Posterior cingulate gyrus (tissue), 11 donors: Measurements from ENCODE around the gene CBARP.
"Not testable (repeated sequence)": the region's sequence is repeated elsewhere in the genome, so short reads cannot be mapped to it uniquely, and the experiment has no call there.

Experiments used
- DNase-seq, 10 donors: peaks; one replicate each; pipeline versions ENCODE4 v3.0.0 to v3.0.0-alpha.2; 2020 to 2021; ENCODE audit warnings: mixed read lengths in 3 of 10
- intact Hi-C: fragments of 100-400 bp; cut with DNase I; formaldehyde crosslinking; loops from one replicate; pipeline ENCODE4 v1.15.1; 2023

The CBARP gene

DNA sequence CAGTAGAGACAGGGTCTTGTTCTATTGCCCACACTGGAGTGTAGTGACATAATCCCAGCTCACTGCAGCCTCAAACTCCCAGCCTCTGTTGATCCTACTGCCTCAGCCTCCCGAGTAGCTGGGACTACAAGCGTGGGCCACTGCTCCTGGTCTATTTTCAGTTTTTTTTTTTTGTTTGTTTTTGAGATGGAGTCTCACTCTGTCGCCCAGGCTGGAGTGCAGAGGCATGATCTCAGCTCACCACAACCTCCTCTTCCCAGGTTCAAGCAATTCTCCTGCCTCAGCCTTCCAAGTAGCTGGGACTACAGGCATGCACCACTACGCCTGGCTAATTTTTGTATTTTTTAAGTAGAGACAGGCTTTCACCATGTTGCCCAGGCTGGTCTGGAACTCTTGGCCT lies 37.2 kb downstream of the CBARP start:
- DNase-seq, intact Hi-C loops: not testable (repeated sequence)

DNA sequence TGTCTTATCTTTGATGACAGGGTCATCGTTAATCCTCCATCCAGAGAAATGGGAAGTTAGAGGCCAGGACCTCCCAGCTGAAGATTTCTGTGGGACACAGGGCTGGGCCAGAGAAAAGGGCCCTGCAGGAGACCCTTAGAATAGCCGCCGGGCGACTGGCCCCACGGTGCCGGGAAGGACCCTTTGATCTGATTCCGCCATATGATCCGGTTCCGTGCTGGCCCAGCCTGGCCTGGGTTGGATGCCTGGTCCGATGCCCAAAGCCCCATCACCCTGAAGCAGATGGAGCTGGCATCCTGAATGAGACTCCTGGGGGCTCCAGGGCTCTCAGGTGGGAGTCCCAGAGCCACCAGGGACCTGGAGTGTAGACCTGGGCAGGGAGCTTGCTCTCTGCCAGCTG lies 38.3 kb downstream of the CBARP start:
- DNase-seq = no peak
- intact Hi-C loops = no loop called here

DNA sequence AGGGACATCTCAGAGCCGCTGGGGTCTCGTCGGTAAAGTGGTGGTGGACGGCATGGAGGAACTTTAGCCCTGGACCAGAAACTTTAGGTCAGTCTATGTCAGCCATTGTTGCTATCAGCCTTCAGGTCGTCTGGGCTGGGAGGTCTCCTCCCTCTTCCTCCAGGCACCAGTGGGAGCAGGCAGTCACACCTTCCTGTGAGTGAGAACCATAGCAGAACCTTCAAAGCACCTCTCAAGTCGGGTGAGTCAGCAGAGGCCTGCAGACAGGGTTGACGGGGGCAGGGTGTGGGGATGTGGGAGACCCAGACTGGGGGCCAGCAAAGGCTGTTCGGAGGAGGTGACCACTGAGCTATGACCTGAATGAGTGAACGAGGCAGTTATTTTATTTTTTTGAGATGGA lies 48.4 kb downstream of the CBARP start:
- DNase-seq = no peak
- intact Hi-C loops = no loop called here

DNA sequence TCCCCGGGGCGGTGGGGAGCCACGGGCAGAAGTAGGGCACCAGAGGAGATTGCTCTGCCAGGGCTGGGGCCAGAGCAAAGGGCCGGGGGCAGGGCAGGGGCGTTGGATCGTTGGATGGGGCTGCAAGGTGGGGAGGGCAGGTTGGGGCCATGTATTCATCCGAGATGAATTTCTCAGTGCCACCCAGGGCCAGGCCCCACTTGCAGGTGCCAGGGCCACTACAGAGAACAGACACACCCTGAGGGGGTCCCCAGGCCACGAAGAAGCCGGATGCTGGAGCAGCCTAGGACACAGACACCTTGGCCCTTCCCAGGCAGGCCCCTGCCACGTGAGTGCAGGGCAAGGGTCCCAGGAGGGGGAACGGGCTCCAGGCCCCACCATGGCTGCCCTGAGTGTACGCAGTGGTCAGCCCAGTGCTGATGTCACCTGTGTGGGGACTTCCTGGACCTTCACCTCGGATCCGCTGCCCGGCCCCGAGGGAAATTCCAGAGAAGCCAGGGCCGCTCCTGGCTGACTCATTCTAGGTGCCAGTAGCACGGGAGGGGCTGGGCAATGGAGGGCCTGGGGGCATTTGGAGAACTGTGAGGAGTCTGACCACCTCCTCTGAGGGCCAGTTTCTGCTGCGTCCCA lies 54.1 kb downstream of the CBARP start:
- no peak for DNase-seq
- intact Hi-C loops = no loop called here

DNA sequence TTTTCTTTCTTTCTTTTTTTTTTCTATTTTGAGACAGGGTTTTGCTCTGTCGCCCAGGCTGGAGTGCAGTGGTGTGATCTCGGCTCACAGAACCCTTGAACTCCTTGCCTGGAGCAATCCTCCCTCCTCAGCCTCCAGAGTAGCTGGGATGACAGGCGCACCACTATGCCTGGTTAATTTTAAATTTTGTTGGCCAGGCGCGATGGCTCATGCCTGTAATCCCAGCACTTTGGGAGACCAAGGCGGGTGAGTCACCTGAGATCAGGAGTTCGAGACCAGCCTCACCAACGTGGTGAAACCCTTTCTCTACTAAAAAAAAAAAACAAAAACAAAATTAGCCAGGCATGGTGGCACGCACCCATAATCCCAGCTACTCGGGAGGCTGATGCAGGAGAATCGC lies 55.1 kb downstream of the CBARP start:
- intact Hi-C loops = no loop called here
- DNase-seq = no peak

DNA sequence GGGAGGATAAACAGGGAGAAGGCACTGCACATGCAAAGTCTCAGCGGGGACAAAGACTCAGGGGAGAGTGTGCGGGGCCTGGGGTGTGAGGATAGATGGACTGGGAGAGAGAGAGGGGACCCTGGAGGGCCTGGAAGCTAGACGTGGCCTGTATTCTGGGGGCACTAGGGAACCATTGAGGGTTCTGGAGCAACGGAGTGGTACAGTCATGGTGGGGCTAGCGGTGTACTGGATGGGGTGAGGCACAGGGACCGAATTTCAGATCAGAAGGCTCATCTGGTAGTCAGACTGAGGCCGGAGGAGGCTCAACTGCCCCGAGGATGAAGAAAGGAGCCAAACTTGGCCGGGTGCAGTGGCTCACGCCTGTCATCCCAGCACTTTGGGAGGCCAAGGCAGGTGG lies 55.7 kb downstream of the CBARP start:
- intact Hi-C loops = no loop called here
- no peak for DNase-seq

DNA sequence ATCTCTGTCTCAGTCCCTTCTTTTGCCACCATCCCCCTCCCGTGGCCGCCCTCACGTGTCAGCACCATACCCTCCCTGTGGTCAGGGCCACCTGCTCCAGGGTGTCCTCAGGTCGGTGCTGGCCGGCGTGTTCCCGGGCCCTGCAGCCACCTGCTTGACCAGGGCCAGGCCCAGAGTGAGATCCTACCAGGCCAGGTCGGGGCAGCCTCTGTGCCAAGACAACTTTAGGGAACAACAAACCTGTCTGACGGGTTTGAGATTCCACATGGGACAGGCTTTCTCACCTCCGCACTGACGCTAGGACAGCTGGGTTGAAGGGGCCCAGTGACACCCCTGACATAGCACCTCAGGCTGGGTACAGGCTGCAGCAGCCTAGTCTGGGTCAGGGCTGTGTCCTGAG lies 56.2 kb downstream of the CBARP start:
- intact Hi-C loops = no loop called here
- DNase-seq = no peak
